HG03097 (cell line): ENCODE results near the gene B3GALT5.

Experiments
- ATAC-seq: cut with Tn5 transposase; IDR thresholded peaks from one replicate; pipeline ENCODE4 v1.9.1; 2021; ENCODE audit not compliant: unreplicated experiment, low FRiP score

The B3GALT5 gene

GRCh38 chr21:39641827-39642450 is 29.2 kb downstream of the B3GALT5 start:
- no peak for ATAC-seq

- no peak for ATAC-seq
These were observed 31.4 kb downstream of the B3GALT5 start for GRCh38 chr21:39644062-39644560.

- ATAC-seq = no peak
These were observed 32.6 kb downstream of the B3GALT5 start for GRCh38 chr21:39645331-39645730.

- ATAC-seq = no peak
These were observed 34.7 kb downstream of the B3GALT5 start for GRCh38 chr21:39647476-39647875.

- no peak for ATAC-seq
These were observed 36.1 kb downstream of the B3GALT5 start for GRCh38 chr21:39648879-39649278.

- no peak for ATAC-seq
These were observed 36.8 kb downstream of the B3GALT5 start for GRCh38 chr21:39649526-39649925.

- ATAC-seq = no peak
These were observed 37.6 kb downstream of the B3GALT5 start for GRCh38 chr21:39650306-39650705.

- no peak for ATAC-seq
These were observed 38.1 kb downstream of the B3GALT5 start for GRCh38 chr21:39650801-39651200.

- no peak for ATAC-seq
These were observed 38.5 kb downstream of the B3GALT5 start for GRCh38 chr21:39651206-39651605.

GRCh38 chr21:39654951-39655350 is 42.2 kb downstream of the B3GALT5 start:
- ATAC-seq = no peak

GRCh38 chr21:39655589-39655988 is 42.8 kb downstream of the B3GALT5 start:
- no peak for ATAC-seq

GRCh38 chr21:39656209-39656608 is 43.5 kb downstream of the B3GALT5 start:
- ATAC-seq = no peak

GRCh38 chr21:39657091-39657689 is 44.5 kb downstream of the B3GALT5 start:
- ATAC-seq = no peak

GRCh38 chr21:39658066-39658465 is 45.3 kb downstream of the B3GALT5 start:
- ATAC-seq = no peak

GRCh38 chr21:39659070-39659815 is 46.5 kb downstream of the B3GALT5 start:
- ATAC-seq = no peak

- ATAC-seq = no peak
These were observed 47.6 kb downstream of the B3GALT5 start for GRCh38 chr21:39660191-39660980.

GRCh38 chr21:39661121-39661520 is 48.4 kb downstream of the B3GALT5 start:
- no peak for ATAC-seq

- no peak for ATAC-seq
These were observed 49.0 kb downstream of the B3GALT5 start for GRCh38 chr21:39661740-39662139.

GRCh38 chr21:39662411-39662953 is 49.7 kb downstream of the B3GALT5 start:
- ATAC-seq = no peak

GRCh38 chr21:39663066-39663465 is 50.3 kb downstream of the B3GALT5 start:
- ATAC-seq = no peak
